Spinal cord (tissue), 10 donors: ENCODE data around the gene S1PR4. TPM values are rescaled to one million over a fixed set of nuclear protein-coding genes. Genes with fewer than 3 reads are reported as not detected.

Source experiments
- DNase-seq, 6 donors: peaks; one replicate each; pipeline versions ENCODE4 v3.0.0 to v3.0.0-alpha.2; 2013 to 2015; ENCODE audit warnings: low spot score in 6 of 6, low read depth in 4 of 6
- H3K27ac ChIP-seq: one replicate; pipeline ENCODE4 v1.5.1; 2013; ENCODE audit warnings: low read depth, low read length, control low read depth
- H3K27me3 ChIP-seq: one replicate; pipeline ENCODE4 v1.6.1; 2013; ENCODE audit warnings: low read length; ENCODE audit not compliant: control insufficient read depth, insufficient read depth
- H3K36me3 ChIP-seq: one replicate; pipeline ENCODE4 v1.6.1; 2013; ENCODE audit warnings: low read length; ENCODE audit not compliant: control insufficient read depth, insufficient read depth
- H3K4me1 ChIP-seq: one replicate; pipeline ENCODE4 v1.6.1; 2013; ENCODE audit warnings: low read length; ENCODE audit not compliant: control insufficient read depth, insufficient read depth
- H3K4me3 ChIP-seq: one replicate; pipeline ENCODE4 v1.5.1; 2013; ENCODE audit warnings: low read depth, low read length, control low read depth
- H3K9me3 ChIP-seq: one replicate; pipeline ENCODE4 v1.6.1; 2013; ENCODE audit warnings: low read length; ENCODE audit not compliant: control insufficient read depth, insufficient read depth
- WGBS: methylation state at CpG from one replicate; pipeline ENCODE4 v1.1.5; 2013; ENCODE audit warnings: missing lambda C conversion rate; ENCODE audit not compliant: insufficient coverage; 5-methylcytosine and 5-hydroxymethylcytosine counted together
- polyA plus RNA-seq, 2 donors: library from polyadenylated mRNA; unstranded; fragments of 120-200 nt; gene quantifications; one replicate each; pipeline ENCODE4 v1.2.1, GENCODE V29; 2013; ENCODE audit not compliant: insufficient read length in 2 of 2
- total RNA-seq, 2 donors: library from RNA; depleted of rRNA in 1 of 2; stranded (reverse); fragments of 120-200 nt in 1 of 2; fragments of >200 nt in 1 of 2; gene quantifications; one replicate each; pipeline versions ENCODE4 v1.2.3 to v1.2.4, GENCODE V29; 2013 to 2014
- donor health status: healthy.

Gene S1PR4
- total and polyA plus RNA-seq, 4 donors, result 0.32 to 2.6 (median 1.3) TPM

GRCh38 chr19:3178973-3179738 lies 587 bp downstream of the S1PR4 start:
- 88% methylated on average over 51 of the region's 52 CpGs for WGBS
- Histone ChIP-seq H3K27me3 (no peaks in the 10 kb centered on the region), H3K9me3 (no peaks in the 10 kb centered on the region), H3K4me3 (no peak overlapping the region), H3K36me3 (no peaks in the 10 kb centered on the region), H3K27ac (no peak overlapping the region), H3K4me1 (peaks cover under 1% of the 10 kb centered on the region)
- no peak for DNase-seq

GRCh38 chr19:3179739-3180293 lies 1.2 kb downstream of the S1PR4 start:
- DNase-seq, result no peak
- Histone ChIP-seq H3K4me1 (peaks cover 7% of the 10 kb centered on the region), H3K4me3 (no peak overlapping the region), H3K9me3 (no peaks in the 10 kb centered on the region), H3K36me3 (no peaks in the 10 kb centered on the region), H3K27me3 (no peaks in the 10 kb centered on the region), H3K27ac (no peak overlapping the region)
- WGBS, result 86% methylated on average over 31 of the region's 31 CpGs

- no peak for DNase-seq
- Histone ChIP-seq H3K4me3 (no peak overlapping the region), H3K27me3 (no peaks in the 10 kb centered on the region), H3K4me1 (peaks cover 29% of the 10 kb centered on the region), H3K9me3 (no peaks in the 10 kb centered on the region), H3K27ac (no peak overlapping the region), H3K36me3 (peaks cover 16% of the 10 kb centered on the region)
- WGBS, result 74% methylated on average over 13 of the region's 13 CpGs
Observed at GRCh38 chr19:3183721-3184641, 5.4 kb downstream of the S1PR4 start.

- Histone ChIP-seq H3K4me3 (peak overlapping the region; percentile 72), H3K27ac (peak overlapping the region; percentile 85), H3K4me1 (peaks cover 32% of the 10 kb centered on the region), H3K27me3 (no peaks in the 10 kb centered on the region), H3K36me3 (peaks cover 26% of the 10 kb centered on the region), H3K9me3 (no peaks in the 10 kb centered on the region)
- WGBS, result 31% methylated on average over 5 of the region's 14 CpGs
- peak in 1 of 6 donors; percentile 1 for DNase-seq
Observed at GRCh38 chr19:3184847-3185460, 6.4 kb downstream of the S1PR4 start.

- H3K27ac ChIP-seq, result peak within 1 kb of the TSS; percentile 85
- WGBS, result under 1% methylated on average over 62 of the region's 69 CpGs
- H3K4me3 ChIP-seq, result peak within 1 kb of the TSS; percentile 72
- H3K36me3 ChIP-seq, result peaks cover 32% of the 10 kb centered on the region
- no peaks in the 10 kb centered on the region for H3K9me3 ChIP-seq
- no peaks in the 10 kb centered on the region for H3K27me3 ChIP-seq
- H3K4me1 ChIP-seq, result peaks cover 32% of the 10 kb centered on the region
- DNase-seq, result peak; percentile 93 to 100 (median 98)
Observed at GRCh38 chr19:3185461-3186159, 7.0 kb downstream of the S1PR4 start, which contains the start of gene NCLN. Gene NCLN (plus strand): TSS chr19:3185930. CDS start chr19:3186031, 101 bp downstream.

- under 1% methylated on average over 38 of the region's 38 CpGs for WGBS
- Histone ChIP-seq H3K4me1 (peaks cover 32% of the 10 kb centered on the region), H3K4me3 (peak overlapping the region; percentile 72), H3K36me3 (peaks cover 38% of the 10 kb centered on the region), H3K27me3 (no peaks in the 10 kb centered on the region), H3K9me3 (no peaks in the 10 kb centered on the region), H3K27ac (no peak overlapping the region)
- DNase-seq, result peak in 1 of 6 donors; percentile 19
Observed at GRCh38 chr19:3186160-3186688, 7.7 kb downstream of the S1PR4 start.

- DNase-seq, result no peak
- Histone ChIP-seq H3K27me3 (no peaks in the 10 kb centered on the region), H3K4me1 (peaks cover 32% of the 10 kb centered on the region), H3K36me3 (peaks cover 43% of the 10 kb centered on the region), H3K27ac (no peak overlapping the region), H3K4me3 (peak overlapping the region; percentile 72), H3K9me3 (no peaks in the 10 kb centered on the region)
- whole genome bisulfite sequencing, result 79% methylated on average over 22 of the region's 23 CpGs
Observed at GRCh38 chr19:3186891-3187661, 8.5 kb downstream of the S1PR4 start.

GRCh38 chr19:3187662-3188511 lies 9.3 kb downstream of the S1PR4 start:
- Histone ChIP-seq H3K27me3 (no peaks in the 10 kb centered on the region), H3K4me3 (no peak overlapping the region), H3K9me3 (no peaks in the 10 kb centered on the region), H3K36me3 (peaks cover 50% of the 10 kb centered on the region), H3K27ac (no peak overlapping the region), H3K4me1 (peaks cover 32% of the 10 kb centered on the region)
- no peak for DNase-seq
- WGBS, result 89% methylated on average over 36 of the region's 36 CpGs
